CD8-positive, alpha-beta memory T cell (primary cell): ENCODE data around the gene MAGEF1. TPM values are rescaled to one million over a fixed set of nuclear protein-coding genes. Genes with fewer than 3 reads are reported as not detected.

Experiments used
- CTCF ChIA-PET: fragments of 350-600 bp; sonication (Branson Sonifier 250); formaldehyde crosslinking; loops from one replicate; lab custom pipeline; 2021; ENCODE audit warnings: antibody characterized with exemption; lab: Charles Lee
- POLR2A ChIA-PET: fragments of 350-600 bp; sonication (Branson Sonifier 250); formaldehyde crosslinking; loops from one replicate; lab custom pipeline; 2021; ENCODE audit warnings: antibody characterized with exemption; lab: Charles Lee
- DNase-seq, 5 donors: peaks; one replicate each; pipeline versions ENCODE4 v3.0.0 to v3.0.0-alpha.2; 2020 to 2022; ENCODE audit warnings: mixed read lengths in 1 of 5
- H3K27ac ChIP-seq: one replicate; pipeline ENCODE4 v1.7.0; 2013; ENCODE audit warnings: low read depth, mild to moderate bottlenecking, low read length, moderate library complexity
- H3K27me3 ChIP-seq: 2 replicates; pipeline ENCODE4 v1.7.0; 2013; ENCODE audit warnings: low read length, mild to moderate bottlenecking; ENCODE audit not compliant: insufficient read depth, poor library complexity, severe bottlenecking
- H3K36me3 ChIP-seq: 2 replicates; pipeline ENCODE4 v1.7.0; 2013; ENCODE audit warnings: mild to moderate bottlenecking, low read length, moderate library complexity; ENCODE audit not compliant: insufficient read depth
- H3K4me1 ChIP-seq: 2 replicates; pipeline ENCODE4 v1.7.0; 2013; ENCODE audit warnings: mild to moderate bottlenecking, low read length, moderate library complexity; ENCODE audit not compliant: insufficient read depth
- H3K4me3 ChIP-seq: 2 replicates; pipeline ENCODE4 v1.7.0; 2013; ENCODE audit warnings: mild to moderate bottlenecking, low read length
- H3K9me3 ChIP-seq: 2 replicates; pipeline ENCODE4 v1.7.0; 2013; ENCODE audit warnings: mild to moderate bottlenecking, low read length
- H3K27ac Mint-ChIP-seq, 8 donors: one replicate each; pipeline ENCODE4 v1.8.0; 2020 to 2021; ENCODE audit warnings: mixed read lengths in 8 of 8, mild to moderate bottlenecking in 6 of 8, inconsistent platforms in 3 of 8, moderate library complexity in 3 of 8
- H3K27me3 Mint-ChIP-seq, 2 donors: one replicate each; pipeline ENCODE4 v1.8.0; 2020 to 2021; ENCODE audit warnings: mixed read lengths in 2 of 2, mild to moderate bottlenecking in 1 of 2, moderate library complexity in 1 of 2
- H3K36me3 Mint-ChIP-seq, 3 donors: one replicate each; pipeline ENCODE4 v1.8.0; 2020 to 2021; ENCODE audit warnings: mixed read lengths in 3 of 3, inconsistent platforms in 1 of 3, mild to moderate bottlenecking in 1 of 3
- H3K4me1 Mint-ChIP-seq, 3 donors: one replicate each; pipeline ENCODE4 v1.8.0; 2020 to 2021; ENCODE audit warnings: mixed read lengths in 3 of 3, inconsistent platforms in 1 of 3, mild to moderate bottlenecking in 1 of 3
- H3K4me3 Mint-ChIP-seq, 7 donors: one replicate each; pipeline ENCODE4 v1.8.0; 2020 to 2021; ENCODE audit warnings: mixed read lengths in 7 of 7, mild to moderate bottlenecking in 6 of 7, moderate library complexity in 4 of 7, inconsistent platforms in 2 of 7
- H3K9me3 Mint-ChIP-seq, 5 donors: one replicate each; pipeline ENCODE4 v1.8.0; 2020 to 2022; ENCODE audit warnings: mixed read lengths in 5 of 5, mild to moderate bottlenecking in 3 of 5, moderate library complexity in 2 of 5, inconsistent platforms in 1 of 5
- polyA plus RNA-seq: library from polyadenylated mRNA; unstranded; fragments of 300-500 nt; fragmentation: Illumina TruSeq; gene quantifications from one replicate; pipeline ENCODE4 v1.2.3, GENCODE V29; 2021
- total RNA-seq, 2 experiments: library from RNA; stranded (reverse); gene quantifications; one replicate each; pipeline ENCODE4 v1.2.3, GENCODE V29; 2021

MAGEF1 gene, protein sequence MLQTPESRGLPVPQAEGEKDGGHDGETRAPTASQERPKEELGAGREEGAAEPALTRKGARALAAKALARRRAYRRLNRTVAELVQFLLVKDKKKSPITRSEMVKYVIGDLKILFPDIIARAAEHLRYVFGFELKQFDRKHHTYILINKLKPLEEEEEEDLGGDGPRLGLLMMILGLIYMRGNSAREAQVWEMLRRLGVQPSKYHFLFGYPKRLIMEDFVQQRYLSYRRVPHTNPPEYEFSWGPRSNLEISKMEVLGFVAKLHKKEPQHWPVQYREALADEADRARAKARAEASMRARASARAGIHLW
- total RNA-seq (10 to 100 TPM; 24.5 to 25.0 TPM), polyA plus RNA-seq (14.5 TPM)

GRCh38 chr3:184711493-184712247 lies at the start of gene MAGEF1:
Gene MAGEF1, minus strand, starts transcription at chr3:184712064. Its CDS starts 243 bp downstream, at chr3:184711821.
- Histone ChIP-seq H3K27me3 (no peaks in the 10 kb centered on the region), H3K36me3 (no peaks in the 10 kb centered on the region), H3K27ac (peak within 1 kb of the TSS; percentile 72), H3K4me3 (peak within 1 kb of the TSS; percentile 91), H3K9me3 (no peaks in the 10 kb centered on the region), H3K4me1 (peaks cover 11% of the 10 kb centered on the region)
- no peaks in the 10 kb centered on the region for H3K27me3 Mint-ChIP-seq
- peak within 1 kb of the TSS; percentile 70 to 90 (median 80) for H3K27ac Mint-ChIP-seq
- H3K4me1 Mint-ChIP-seq: peaks cover 25 to 30% (median 26%) of the 10 kb centered on the region in 3 donors
- peaks cover 0 to 5% (median 0%) of the 10 kb centered on the region in 3 donors for H3K36me3 Mint-ChIP-seq
- ChIA-PET POLR2A (interaction anchor here (0.6 kb wide), 1 partner anchor 866 kb away, joined by 3 read pairs; no protein-coding TSS in a partner anchor), CTCF (interaction anchor here (1.3 kb wide), 1 partner anchor 15 kb away, joined by 4 read pairs; no protein-coding TSS in a partner anchor)
- peak within 1 kb of the TSS; percentile 80 to 91 (median 85) for H3K4me3 Mint-ChIP-seq
- no peaks in the 10 kb centered on the region for H3K9me3 Mint-ChIP-seq
- peak; percentile 45 to 79 (median 66) for DNase-seq

GRCh38 chr3:184761075-184761841 lies 49.4 kb upstream of the MAGEF1 start:
- Histone ChIP-seq H3K9me3 (no peaks in the 10 kb centered on the region), H3K27me3 (no peaks in the 10 kb centered on the region), H3K4me1 (no peaks in the 10 kb centered on the region), H3K4me3 (no peak overlapping the region), H3K36me3 (no peaks in the 10 kb centered on the region), H3K27ac (no peak overlapping the region)
- Mint-ChIP-seq H3K36me3 (peaks cover 0 to 2% (median 0%) of the 10 kb centered on the region in 3 donors), H3K4me3 (no peak overlapping the region), H3K9me3 (no peaks in the 10 kb centered on the region), H3K27me3 (peaks cover 8 to 27% of the 10 kb centered on the region in 2 donors), H3K27ac (peak overlapping the region in 1 of 8 donors; percentile 43), H3K4me1 (peaks cover 0 to 5% (median 4%) of the 10 kb centered on the region in 3 donors)
- CTCF ChIA-PET: no interaction called here
- DNase-seq: no peak
- POLR2A ChIA-PET: no interaction called here

DNA sequence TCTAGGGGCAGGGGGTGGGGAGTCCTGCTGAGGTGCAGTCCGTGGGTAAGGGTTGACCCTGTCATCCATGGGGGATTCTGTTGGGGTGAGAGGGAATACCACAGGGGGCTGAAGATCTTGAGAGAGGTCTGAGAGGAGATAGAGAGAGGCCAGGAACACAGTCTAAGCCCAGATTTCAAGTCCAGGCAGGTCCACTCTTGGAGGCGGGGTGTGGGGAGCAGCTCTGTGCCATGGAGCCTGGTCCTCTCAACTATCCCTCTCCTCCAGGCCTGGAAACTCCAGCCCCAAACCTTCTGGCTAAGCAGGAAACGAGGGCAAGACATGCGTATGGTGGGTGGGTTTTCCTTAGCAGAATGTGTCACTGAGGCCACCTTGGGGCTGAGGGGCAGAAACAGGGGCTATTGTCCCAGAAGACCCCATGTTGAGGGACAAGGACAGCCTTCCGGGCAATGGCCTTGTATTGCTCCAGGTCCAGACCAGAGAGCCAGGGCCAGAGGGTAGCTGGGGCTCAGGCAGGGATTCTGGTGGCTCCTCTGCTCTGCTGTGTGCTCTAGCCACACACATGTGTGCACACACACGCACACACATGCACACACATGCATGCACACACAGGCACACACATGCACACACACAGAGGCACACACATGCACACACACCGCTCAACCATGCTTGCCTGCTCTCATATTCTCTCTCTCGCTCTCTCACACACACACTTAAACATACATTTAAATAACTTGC lies 48.6 kb upstream of the MAGEF1 start:
- Histone ChIP-seq H3K27ac (no peak overlapping the region), H3K36me3 (no peaks in the 10 kb centered on the region), H3K4me3 (no peak overlapping the region), H3K9me3 (no peaks in the 10 kb centered on the region), H3K4me1 (no peaks in the 10 kb centered on the region), H3K27me3 (no peaks in the 10 kb centered on the region)
- peaks cover 0 to 2% (median 0%) of the 10 kb centered on the region in 3 donors for H3K36me3 Mint-ChIP-seq
- H3K27me3 Mint-ChIP-seq: peaks cover 6 to 24% of the 10 kb centered on the region in 2 donors
- ChIA-PET POLR2A (no interaction called here), CTCF (no interaction called here)
- peaks cover 0 to 5% (median 4%) of the 10 kb centered on the region in 3 donors for H3K4me1 Mint-ChIP-seq
- H3K9me3 Mint-ChIP-seq: no peaks in the 10 kb centered on the region
- DNase-seq: no peak
- H3K4me3 Mint-ChIP-seq: no peak overlapping the region
- H3K27ac Mint-ChIP-seq: no peak overlapping the region

- H3K27me3 ChIP-seq: no peaks in the 10 kb centered on the region
- no peak overlapping the region for H3K27ac ChIP-seq
- H3K4me1 ChIP-seq: no peaks in the 10 kb centered on the region
- H3K4me3 ChIP-seq: no peak overlapping the region
- Mint-ChIP-seq H3K27me3 (peaks cover 5 to 24% of the 10 kb centered on the region in 2 donors), H3K36me3 (peaks cover 0 to 2% (median 0%) of the 10 kb centered on the region in 3 donors), H3K4me3 (no peak overlapping the region), H3K4me1 (peaks cover 0 to 5% (median 4%) of the 10 kb centered on the region in 3 donors), H3K27ac (no peak overlapping the region), H3K9me3 (no peaks in the 10 kb centered on the region)
- POLR2A ChIA-PET: no interaction called here
- no peak for DNase-seq
- CTCF ChIA-PET: no interaction called here
- H3K36me3 ChIP-seq: no peaks in the 10 kb centered on the region
- no peaks in the 10 kb centered on the region for H3K9me3 ChIP-seq
These were observed 47.9 kb upstream of the MAGEF1 start for GRCh38 chr3:184759666-184760200.

DNA sequence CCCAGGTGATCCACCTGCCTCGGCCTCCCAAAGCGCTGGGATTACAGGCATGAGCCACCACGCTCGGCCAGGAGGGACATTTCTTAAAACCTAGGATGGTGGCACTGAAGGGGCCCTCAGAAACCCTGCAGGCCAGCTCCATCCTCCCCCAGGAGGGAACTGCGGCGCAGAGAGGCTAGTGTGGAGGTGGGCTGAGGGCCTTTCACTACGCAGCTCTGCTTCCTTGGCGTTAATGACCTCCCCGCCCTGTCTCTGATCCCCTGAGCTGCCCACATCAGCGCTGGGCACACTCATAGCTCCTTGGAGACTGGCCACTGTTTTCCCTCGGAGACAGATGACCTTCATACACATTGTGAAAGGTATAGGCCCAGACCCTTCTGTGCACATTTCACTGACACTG lies 46.2 kb upstream of the MAGEF1 start:
- peak in 1 of 5 donors; percentile 8 for DNase-seq
- no peak overlapping the region for H3K27ac ChIP-seq
- no peaks in the 10 kb centered on the region for H3K36me3 ChIP-seq
- Mint-ChIP-seq H3K4me1 (peaks cover 0 to 5% (median 4%) of the 10 kb centered on the region in 3 donors), H3K27me3 (peaks cover 4 to 15% of the 10 kb centered on the region in 2 donors), H3K27ac (no peak overlapping the region), H3K4me3 (no peak overlapping the region), H3K36me3 (peaks cover 0 to 2% (median 0%) of the 10 kb centered on the region in 3 donors), H3K9me3 (no peaks in the 10 kb centered on the region)
- H3K27me3 ChIP-seq: no peaks in the 10 kb centered on the region
- ChIA-PET CTCF (interaction anchor here (0.9 to 1.4 kb wide), 2 partner anchors 19 to 197 kb away, joined by 3 read pairs; no protein-coding TSS in a partner anchor), POLR2A (no interaction called here)
- H3K4me3 ChIP-seq: no peak overlapping the region
- H3K9me3 ChIP-seq: no peaks in the 10 kb centered on the region
- H3K4me1 ChIP-seq: no peaks in the 10 kb centered on the region

DNA sequence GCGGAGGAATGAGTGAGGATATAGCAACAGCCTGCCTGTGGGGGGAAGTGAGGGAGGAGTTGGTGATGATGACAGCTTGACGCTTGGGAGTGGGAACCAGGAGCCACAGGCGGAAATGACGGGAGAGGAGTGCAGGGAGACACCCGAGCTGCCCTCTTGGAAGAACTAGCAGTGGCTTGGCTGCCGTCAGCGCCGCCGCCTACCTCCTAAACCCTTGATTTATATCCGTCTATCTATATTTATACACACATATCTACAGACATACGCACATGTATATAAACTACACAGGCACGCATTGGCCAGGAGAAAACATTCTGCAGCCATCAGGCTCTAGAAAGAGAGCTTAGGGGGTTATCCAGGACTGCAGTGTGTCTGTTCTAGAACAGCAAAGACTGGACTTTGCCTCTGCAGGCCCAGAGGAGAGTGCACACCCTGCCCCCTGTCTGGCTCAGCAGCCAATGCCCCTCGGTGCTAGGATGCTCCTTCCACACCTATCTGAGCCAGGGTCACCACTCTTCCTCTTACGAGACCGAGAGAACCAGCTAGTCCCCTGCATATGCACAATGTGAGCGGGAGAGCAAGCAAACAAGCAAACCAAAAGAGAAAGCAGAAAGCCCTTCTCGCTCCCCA lies 45.3 kb upstream of the MAGEF1 start:
- H3K4me3 Mint-ChIP-seq: no peak overlapping the region
- no peaks in the 10 kb centered on the region for H3K4me1 ChIP-seq
- CTCF ChIA-PET: interaction anchor here (1.4 to 2.2 kb wide), 2 partner anchors 20 to 196 kb away, joined by 3 to 9 read pairs; partner anchors contain the start of gene EPHB3
- H3K27ac Mint-ChIP-seq: peak overlapping the region in 1 of 8 donors; percentile 1
- no peak overlapping the region for H3K27ac ChIP-seq
- no peak overlapping the region for H3K4me3 ChIP-seq
- POLR2A ChIA-PET: no interaction called here
- H3K36me3 Mint-ChIP-seq: peaks cover 0 to 2% (median 0%) of the 10 kb centered on the region in 3 donors
- H3K9me3 Mint-ChIP-seq: no peaks in the 10 kb centered on the region
- no peaks in the 10 kb centered on the region for H3K36me3 ChIP-seq
- H3K27me3 ChIP-seq: no peaks in the 10 kb centered on the region
- peaks cover 0 to 8% (median 4%) of the 10 kb centered on the region in 3 donors for H3K4me1 Mint-ChIP-seq
- H3K27me3 Mint-ChIP-seq: peaks cover 7 to 16% of the 10 kb centered on the region in 2 donors
- no peaks in the 10 kb centered on the region for H3K9me3 ChIP-seq
- peak in 1 of 5 donors; percentile 3 for DNase-seq
